ENCODE results near the gene DSCAM. TPM values are rescaled to one million over a fixed set of nuclear protein-coding genes. Genes with fewer than 3 reads are reported as not detected.

The DSCAM gene
- total and polyA plus RNA-seq, 2 donors (not counting 3 experiments of a cell fraction or from before 2014, with no cell fraction given), result not detected

DNA sequence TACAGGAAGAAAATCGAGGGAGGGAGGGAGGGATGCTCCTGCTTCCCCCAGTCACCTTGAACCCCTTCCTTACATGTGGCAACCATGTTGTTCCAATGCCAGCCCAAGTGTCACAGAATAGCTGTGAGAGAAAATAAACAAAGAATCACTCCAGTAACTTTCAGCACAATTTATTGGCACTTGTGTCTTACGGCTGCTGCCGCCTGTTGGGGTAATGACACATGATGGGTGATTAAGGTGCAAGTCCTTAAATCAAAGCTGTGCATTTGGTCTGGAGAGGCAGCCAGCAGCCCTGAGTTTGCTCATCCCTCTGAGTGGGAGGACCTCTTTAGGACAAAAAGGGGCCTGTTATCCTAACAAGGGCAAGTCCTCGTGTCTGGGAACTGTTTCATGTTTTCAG, 602.0 kb downstream of the DSCAM start:
- Histone ChIP-seq H3K4me1 (ENCODE audit: control insufficient read depth, extremely low read depth, insufficient read depth, low read length) (no peaks in the 10 kb centered on the region), H3K9me3 (replicated peaks; ENCODE audit: control insufficient read depth, insufficient read depth, low read length) (peaks cover 6% of the 10 kb centered on the region), H3K4me3 (replicated peaks in 1 of 3; ENCODE audit: insufficient read depth in 1 of 3, low read depth in 1 of 3, low read length in 3 of 3) (no peak overlapping the region), H3K4me2 (ENCODE audit: insufficient read depth, low read length) (no peak overlapping the region), H4K20me1 (replicated peaks; ENCODE audit: control insufficient read depth, extremely low read depth, insufficient read depth, low read length) (no peaks in the 10 kb centered on the region), H3K27ac (ENCODE audit: insufficient read depth, low read depth, low read length) (no peak overlapping the region), H3K9ac (replicated peaks; ENCODE audit: extremely low read depth, insufficient read depth, low read length) (no peak overlapping the region), H3K9me1 (replicated peaks; ENCODE audit: control insufficient read depth, extremely low read depth, insufficient read depth, low read length) (no peaks in the 10 kb centered on the region), H3K27me3 (ENCODE audit: control insufficient read depth in 2 of 2, insufficient read depth in 2 of 2, low read length in 2 of 2) (no peaks in the 10 kb centered on the region), H3K36me3 (ENCODE audit: control insufficient read depth in 2 of 2, extremely low read depth in 1 of 2, insufficient read depth in 2 of 2, low read length in 2 of 2) (no peaks in the 10 kb centered on the region), H3K79me2 (ENCODE audit: control insufficient read depth, insufficient read depth, low read length) (no peaks in the 10 kb centered on the region), H2AFZ (ENCODE audit: low read depth, low read length) (no peak overlapping the region)
- dilution Hi-C loops (cut with MboI; ENCODE audit: extremely low pct_ligation_motif_present, low sequenced_read_pairs) (no loop called here), intact Hi-C loops (cut with micrococcal nuclease) (no loop called here)
- CTCF ChIA-PET, result no interaction called here
- FAIRE-seq (no peak), DNase-seq (ENCODE audit: low read depth, low spot score) (no peak)
- TF ChIP-seq GATA2 (IDR thresholded peaks at IDR 0.05; ENCODE audit: insufficient read depth, insufficient read length, low read depth, low read length) (no peak), JUN (IDR thresholded peaks at IDR 0.05; ENCODE audit: borderline replicate concordance, insufficient read depth, insufficient read length, low read depth) (no peak)
- no TSS peak for BruUV-seq (replicated peaks)
- POLR2A ChIA-PET, result no interaction called here

DNA sequence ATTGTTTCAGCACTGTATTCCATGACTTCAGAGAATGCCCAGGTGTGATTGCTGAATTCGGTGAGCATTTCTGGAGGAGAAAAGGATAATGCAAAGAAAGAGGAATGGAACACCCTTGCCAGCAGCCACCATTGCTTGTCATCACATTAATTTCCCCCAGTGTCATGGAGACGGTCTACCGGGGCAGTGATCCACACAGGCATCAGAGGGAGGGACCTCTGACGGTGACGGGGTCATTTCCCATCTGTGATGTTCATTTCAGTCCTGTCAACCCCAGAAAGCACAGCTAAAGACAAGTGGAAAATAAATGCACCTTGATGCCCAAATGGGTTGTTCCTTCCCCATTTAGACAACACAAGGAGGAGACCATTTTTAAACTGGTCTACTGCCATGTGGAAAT, 603.3 kb downstream of the DSCAM start:
- no TSS peak for BruUV-seq (replicated peaks)
- no peak overlapping the region for H3K27ac ChIP-seq (ENCODE audit: insufficient read depth, low read depth, low read length)
- H3K4me1 ChIP-seq (ENCODE audit: control insufficient read depth, extremely low read depth, insufficient read depth, low read length), result no peaks in the 10 kb centered on the region
- H2AFZ ChIP-seq (ENCODE audit: low read depth, low read length), result no peak overlapping the region
- intact Hi-C loops (cut with micrococcal nuclease) (no loop called here), dilution Hi-C loops (cut with MboI; ENCODE audit: extremely low pct_ligation_motif_present, low sequenced_read_pairs) (no loop called here)
- H3K9me1 ChIP-seq (replicated peaks; ENCODE audit: control insufficient read depth, extremely low read depth, insufficient read depth, low read length), result no peaks in the 10 kb centered on the region
- TF ChIP-seq GATA2 (IDR thresholded peaks at IDR 0.05; ENCODE audit: insufficient read depth, insufficient read length, low read depth, low read length) (no peak), POLR2AphosphoS5 (IDR thresholded peaks at IDR 0.05; ENCODE audit: insufficient read depth, low read depth, low read length) (no peak), FOS (IDR thresholded peaks at IDR 0.05; ENCODE audit: borderline replicate concordance, insufficient read depth, low read length) (no peak), EZH2 (IDR thresholded peaks at IDR 0.05; ENCODE audit: borderline replicate concordance, low read depth, low read length, severe bottlenecking) (no peak), POLR2A (IDR thresholded peaks at IDR 0.05; ENCODE audit: low read depth, low read length) (no peak), MYC (IDR thresholded peaks at IDR 0.05; ENCODE audit: low read depth, low read length) (no peak), JUN (IDR thresholded peaks at IDR 0.05; ENCODE audit: borderline replicate concordance, insufficient read depth, insufficient read length, low read depth) (no peak)
- TF ChIP-seq, protein P1, sequence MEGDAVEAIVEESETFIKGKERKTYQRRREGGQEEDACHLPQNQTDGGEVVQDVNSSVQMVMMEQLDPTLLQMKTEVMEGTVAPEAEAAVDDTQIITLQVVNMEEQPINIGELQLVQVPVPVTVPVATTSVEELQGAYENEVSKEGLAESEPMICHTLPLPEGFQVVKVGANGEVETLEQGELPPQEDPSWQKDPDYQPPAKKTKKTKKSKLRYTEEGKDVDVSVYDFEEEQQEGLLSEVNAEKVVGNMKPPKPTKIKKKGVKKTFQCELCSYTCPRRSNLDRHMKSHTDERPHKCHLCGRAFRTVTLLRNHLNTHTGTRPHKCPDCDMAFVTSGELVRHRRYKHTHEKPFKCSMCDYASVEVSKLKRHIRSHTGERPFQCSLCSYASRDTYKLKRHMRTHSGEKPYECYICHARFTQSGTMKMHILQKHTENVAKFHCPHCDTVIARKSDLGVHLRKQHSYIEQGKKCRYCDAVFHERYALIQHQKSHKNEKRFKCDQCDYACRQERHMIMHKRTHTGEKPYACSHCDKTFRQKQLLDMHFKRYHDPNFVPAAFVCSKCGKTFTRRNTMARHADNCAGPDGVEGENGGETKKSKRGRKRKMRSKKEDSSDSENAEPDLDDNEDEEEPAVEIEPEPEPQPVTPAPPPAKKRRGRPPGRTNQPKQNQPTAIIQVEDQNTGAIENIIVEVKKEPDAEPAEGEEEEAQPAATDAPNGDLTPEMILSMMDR (IDR thresholded peaks at IDR 0.05; ENCODE audit: extremely low read depth in 1 of 2, insufficient read depth in 1 of 2, low read depth in 1 of 2, low read length in 2 of 2), result no peak
- TF ChIP-seq, protein P2, sequence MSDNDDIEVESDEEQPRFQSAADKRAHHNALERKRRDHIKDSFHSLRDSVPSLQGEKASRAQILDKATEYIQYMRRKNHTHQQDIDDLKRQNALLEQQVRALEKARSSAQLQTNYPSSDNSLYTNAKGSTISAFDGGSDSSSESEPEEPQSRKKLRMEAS (IDR thresholded peaks at IDR 0.05; ENCODE audit: insufficient read depth, insufficient read length), result no peak
- DNase-seq (ENCODE audit: low read depth, low spot score) (no peak), FAIRE-seq (no peak)
- peaks cover 2% of the 10 kb centered on the region for H3K9me3 ChIP-seq (replicated peaks; ENCODE audit: control insufficient read depth, insufficient read depth, low read length)
- H3K4me3 ChIP-seq (replicated peaks in 1 of 3; ENCODE audit: insufficient read depth in 1 of 3, low read depth in 1 of 3, low read length in 3 of 3), result no peak overlapping the region
- no peaks in the 10 kb centered on the region for H3K36me3 ChIP-seq (ENCODE audit: control insufficient read depth in 2 of 2, extremely low read depth in 1 of 2, insufficient read depth in 2 of 2, low read length in 2 of 2)
- no peak overlapping the region for H3K4me2 ChIP-seq (ENCODE audit: insufficient read depth, low read length)
- H3K9ac ChIP-seq (replicated peaks; ENCODE audit: extremely low read depth, insufficient read depth, low read length), result no peak overlapping the region
- H3K79me2 ChIP-seq (ENCODE audit: control insufficient read depth, insufficient read depth, low read length), result no peaks in the 10 kb centered on the region
- ChIA-PET CTCF (no interaction called here), POLR2A (no interaction called here)
- H3K27me3 ChIP-seq (ENCODE audit: control insufficient read depth in 2 of 2, insufficient read depth in 2 of 2, low read length in 2 of 2), result no peaks in the 10 kb centered on the region
- H4K20me1 ChIP-seq (replicated peaks; ENCODE audit: control insufficient read depth, extremely low read depth, insufficient read depth, low read length), result no peaks in the 10 kb centered on the region
